Right ventricle myocardium inferior (tissue), 1 donor: Measurements from ENCODE around the gene HAL. TPM values are rescaled to one million over a fixed set of nuclear protein-coding genes. Genes with fewer than 3 reads are reported as not detected.
"Not testable (repeated sequence)": the region's sequence is repeated elsewhere in the genome, so short reads cannot be mapped to it uniquely, and the experiment has no call there.

Experiments
- ATAC-seq: fragments of 200-7000 bp; cut with Tn5 transposase; one replicate; pipeline ENCODE4 v1.9.1; 2020; ENCODE audit warnings: mild to moderate bottlenecking, moderate library complexity
- DNase-seq: peaks from one replicate; pipeline ENCODE4 v3.0.0; 2021; ENCODE audit errors: missing footprints
- intact Hi-C: fragments of 100-400 bp; cut with DNase I; formaldehyde crosslinking; loops from one replicate; pipeline ENCODE4 v1.11.0; 2022
- total RNA-seq: library from RNA; stranded (reverse); fragmentation: NEBNext Ultra II Directional; extraction: Animal tissue kit (Norgen Biotek cat#: 25700); gene quantifications from one replicate; pipeline ENCODE4 v1.2.1, GENCODE V29; 2021
- donor health status: DM: no; HTN: yes; CAD: no; lungs with severe emphysema.

HAL gene
- total RNA-seq, 1 donor from 2014 or later = 0.68 TPM

- no peak for ATAC-seq
- DNase-seq = no peak
- intact Hi-C loops = no loop called here
These were observed 9.2 kb downstream of the HAL start for GRCh38 chr12:95986635-95987570.

- intact Hi-C loops = no loop called here
- no peak for ATAC-seq
- DNase-seq = no peak
These were observed 11.5 kb downstream of the HAL start for GRCh38 chr12:95984682-95985081.

- intact Hi-C loops = no loop called here
- no peak for ATAC-seq
- no peak for DNase-seq
These were observed 13.5 kb downstream of the HAL start for GRCh38 chr12:95982602-95983001.

- DNase-seq = no peak
- intact Hi-C loops = no loop called here
- no peak for ATAC-seq
These were observed 15.7 kb downstream of the HAL start for GRCh38 chr12:95980437-95980836.

- no peak for ATAC-seq
- intact Hi-C loops = no loop called here
- no peak for DNase-seq
These were observed 17.4 kb downstream of the HAL start for GRCh38 chr12:95978774-95979173.

GRCh38 chr12:95978351-95978750 lies 17.8 kb downstream of the HAL start:
- intact Hi-C loops = no loop called here
- DNase-seq (no peak), ATAC-seq (no peak)

GRCh38 chr12:95977764-95978305 lies 18.3 kb downstream of the HAL start:
- DNase-seq (no peak), ATAC-seq (no peak)
- intact Hi-C loops = no loop called here

GRCh38 chr12:95976416-95976832 lies 19.7 kb downstream of the HAL start:
- intact Hi-C loops = no loop called here
- DNase-seq = no peak
- ATAC-seq = no peak

- ATAC-seq = no peak
- intact Hi-C loops = no loop called here
- DNase-seq = no peak
These were observed 20.7 kb downstream of the HAL start for GRCh38 chr12:95975491-95975890.

- intact Hi-C loops = no loop called here
- ATAC-seq = no peak
- DNase-seq = no peak
These were observed 21.8 kb downstream of the HAL start for GRCh38 chr12:95974358-95974757.

- no peak for DNase-seq
- intact Hi-C loops = no loop called here
- no peak for ATAC-seq
These were observed 23.2 kb downstream of the HAL start for GRCh38 chr12:95972832-95973456.

- intact Hi-C loops = no loop called here
- DNase-seq = no peak
- no peak for ATAC-seq
These were observed 25.2 kb downstream of the HAL start for GRCh38 chr12:95970905-95971304.

GRCh38 chr12:95969116-95969515 lies 27.0 kb downstream of the HAL start:
- intact Hi-C loops, ATAC-seq, DNase-seq: not testable (repeated sequence)

- no peak for ATAC-seq
- DNase-seq = no peak
These were observed 28.8 kb downstream of the HAL start for GRCh38 chr12:95967301-95967700.

GRCh38 chr12:95966287-95966870 lies 29.8 kb downstream of the HAL start:
- intact Hi-C loops = no loop called here
- no peak for ATAC-seq
- DNase-seq = no peak

More at GRCh38 chr12:95967301-95967700, 28.8 kb downstream of the HAL start:
- intact Hi-C loops = no loop called here

- intact Hi-C loops = no loop called here
- ATAC-seq (no peak), DNase-seq (no peak)
These were observed 33.0 kb downstream of the HAL start for GRCh38 chr12:95963096-95963495.

GRCh38 chr12:95962222-95962621 lies 33.9 kb downstream of the HAL start:
- intact Hi-C loops = no loop called here
- no peak for DNase-seq
- ATAC-seq = no peak

- intact Hi-C loops = no loop called here
- DNase-seq (no peak), ATAC-seq (no peak)
These were observed 35.9 kb downstream of the HAL start for GRCh38 chr12:95960241-95960640.

- DNase-seq (no peak), ATAC-seq (no peak)
- intact Hi-C loops = no loop called here
These were observed 37.0 kb downstream of the HAL start for GRCh38 chr12:95959107-95959506.
